IMR-90 (cell line): ENCODE results near the gene FLII. TPM values are rescaled to one million over a fixed set of nuclear protein-coding genes. Genes with fewer than 3 reads are reported as not detected.

ENCODE experiments used
- ATAC-seq: fragments of 200-7000 bp; cut with Tn5 transposase; 2 replicates; pipeline ENCODE4 v1.9.1; 2020; ENCODE audit warnings: low read depth, mild to moderate bottlenecking, moderate library complexity
- BruUV-seq: library from RNA; stranded (reverse); fragments of 400-500 nt; replicated peaks from 2 replicates; lab custom pipeline; 2021; lab: Mats Ljungman, UMichigan
- CTCF ChIA-PET: fragments of 300-600 bp; formaldehyde crosslinking; extraction: SDS; loops from one replicate; lab custom pipeline; 2021; ENCODE audit warnings: antibody characterized with exemption; lab: Yijun Ruan, JAX
- POLR2A ChIA-PET: fragments of 300-600 bp; sonication (Branson Sonifier 250); formaldehyde crosslinking; loops from one replicate; lab custom pipeline; 2022; ENCODE audit warnings: antibody characterized with exemption; ENCODE audit not compliant: unreplicated experiment; lab: Charles Lee
- DNase-seq: peaks from one replicate; pipeline ENCODE4 v3.0.0; 2013
- H2AFZ ChIP-seq: replicated peaks from 2 replicates; pipeline ENCODE3; 2013; ENCODE audit warnings: low read length, mild to moderate bottlenecking; ENCODE audit not compliant: poor library complexity
- H2AK5ac ChIP-seq: 2 replicates; pipeline ENCODE4 v1.6.1; 2013; ENCODE audit warnings: low read depth, low read length, inconsistent platforms
- H2AK9ac ChIP-seq: replicated peaks from 2 replicates; pipeline ENCODE3; 2013; ENCODE audit warnings: mild to moderate bottlenecking, low read depth, low read length, moderate library complexity; ENCODE audit not compliant: poor library complexity
- H2BK120ac ChIP-seq: 2 replicates; pipeline ENCODE4 v1.6.1; 2013; ENCODE audit warnings: low read depth, low read length, inconsistent platforms
- H2BK15ac ChIP-seq: 3 replicates; pipeline ENCODE4 v1.6.1; 2013; ENCODE audit warnings: low read depth, low read length, inconsistent platforms
- H2BK20ac ChIP-seq: 2 replicates; pipeline ENCODE4 v1.6.1; 2013; ENCODE audit warnings: low read depth, mild to moderate bottlenecking, inconsistent platforms, low read length, moderate library complexity
- H2BK5ac ChIP-seq: 2 replicates; pipeline ENCODE4 v1.6.1; 2013; ENCODE audit warnings: mild to moderate bottlenecking, low read depth, low read length, inconsistent platforms; ENCODE audit not compliant: poor library complexity, severe bottlenecking
- H3K14ac ChIP-seq: replicated peaks from 2 replicates; pipeline ENCODE4 v1.6.1; 2013; ENCODE audit warnings: low read depth, low read length, inconsistent platforms
- H3K18ac ChIP-seq: 2 replicates; pipeline ENCODE4 v1.6.1; 2013; ENCODE audit warnings: low read depth, low read length, control low read depth
- H3K23ac ChIP-seq: 2 replicates; pipeline ENCODE4 v1.6.1; 2013; ENCODE audit warnings: low read depth, low read length, inconsistent platforms
- H3K27ac ChIP-seq: 2 replicates; pipeline ENCODE4 v1.5.1; 2013; ENCODE audit warnings: mild to moderate bottlenecking, control low read depth, low read length; ENCODE audit not compliant: insufficient read depth
- H3K27me3 ChIP-seq: 2 replicates; pipeline ENCODE4 v1.6.1; 2013; ENCODE audit warnings: low read length; ENCODE audit not compliant: control insufficient read depth, insufficient read depth
- H3K36me3 ChIP-seq: 2 replicates; pipeline ENCODE4 v1.6.1; 2013; ENCODE audit warnings: low read length, mixed read lengths; ENCODE audit not compliant: control insufficient read depth, insufficient read depth
- H3K4ac ChIP-seq: 2 replicates; pipeline ENCODE4 v1.6.1; 2013; ENCODE audit warnings: low read depth, low read length, inconsistent platforms
- H3K4me1 ChIP-seq: 2 replicates; pipeline ENCODE4 v1.6.1; 2013; ENCODE audit warnings: low read length, mixed read lengths; ENCODE audit not compliant: control insufficient read depth, insufficient read depth
- H3K4me2 ChIP-seq: 2 replicates; pipeline ENCODE4 v1.6.1; 2013; ENCODE audit warnings: low read depth, mild to moderate bottlenecking, control low read depth, low read length, moderate library complexity
- H3K4me3 ChIP-seq: 2 replicates; pipeline ENCODE4 v1.5.1; 2013; ENCODE audit warnings: low read depth, mild to moderate bottlenecking, control low read depth, low read length, moderate library complexity; ENCODE audit not compliant: insufficient read depth
- H3K56ac ChIP-seq: 2 replicates; pipeline ENCODE4 v1.6.1; 2013; ENCODE audit warnings: low read length, inconsistent platforms; ENCODE audit not compliant: insufficient read depth; ENCODE audit errors: extremely low read depth
- H3K79me1 ChIP-seq, 2 experiments: 2 replicates each; pipeline ENCODE4 v1.6.1; 2013; ENCODE audit warnings: low read length in 2 of 2, inconsistent platforms in 1 of 2, low read depth in 1 of 2
- H3K9ac ChIP-seq: 2 replicates; pipeline ENCODE4 v1.6.1; 2013; ENCODE audit warnings: low read depth, low read length, control low read depth
- H3K9me1 ChIP-seq: 2 replicates; pipeline ENCODE4 v1.6.1; 2013; ENCODE audit warnings: low read length, inconsistent platforms; ENCODE audit not compliant: insufficient read depth
- H3K9me3 ChIP-seq: 2 replicates; pipeline ENCODE4 v1.6.1; 2013; ENCODE audit warnings: low read length; ENCODE audit not compliant: control insufficient read depth, insufficient read depth
- H4K20me1 ChIP-seq: 2 replicates; pipeline ENCODE4 v1.6.1; 2013; ENCODE audit warnings: low read length, inconsistent platforms; ENCODE audit not compliant: insufficient read depth
- H4K5ac ChIP-seq: 2 replicates; pipeline ENCODE4 v1.6.1; 2013; ENCODE audit warnings: mild to moderate bottlenecking, low read depth, low read length, control low read depth
- H4K8ac ChIP-seq, 2 experiments: 2 replicates each; pipeline ENCODE4 v1.6.1; 2013; ENCODE audit warnings: low read depth in 2 of 2, low read length in 2 of 2, control low read depth in 1 of 2, inconsistent platforms in 1 of 2
- H4K91ac ChIP-seq: 2 replicates; pipeline ENCODE4 v1.6.1; 2013; ENCODE audit warnings: low read depth, low read length, inconsistent platforms; ENCODE audit not compliant: insufficient read depth
- CEBPB ChIP-seq: IDR thresholded peaks from 2 replicates; pipeline ENCODE4 v1.6.1; 2012; ENCODE audit warnings: low read depth, low read length, improper control_type of control experiment
- CHD1 ChIP-seq: IDR thresholded peaks from 2 replicates; pipeline ENCODE4 v1.6.1; 2012; ENCODE audit warnings: low read depth, low read length, improper control_type of control experiment
- CTCF ChIP-seq: conservative IDR thresholded peaks from 2 replicates; pipeline ENCODE4 v1.5.1; 2012; ENCODE audit warnings: mild to moderate bottlenecking, low read depth, low read length, improper control_type of control experiment
- ELK1 ChIP-seq: fragments of 150-350 bp; IDR thresholded peaks from 2 replicates; pipeline ENCODE4 v1.6.1; 2016; ENCODE audit warnings: low read depth, mild to moderate bottlenecking, low read length, moderate library complexity, borderline replicate concordance
- FOS ChIP-seq: fragments of 150-350 bp; IDR thresholded peaks from 2 replicates; pipeline ENCODE4 v1.6.1; 2016; ENCODE audit warnings: low read depth, low read length
- MAFK ChIP-seq: IDR thresholded peaks from 2 replicates; pipeline ENCODE4 v1.6.1; 2012; ENCODE audit warnings: low read depth, low read length, improper control_type of control experiment
- MAZ ChIP-seq: IDR thresholded peaks from 2 replicates; pipeline ENCODE4 v1.6.1; 2012; ENCODE audit warnings: low read depth, mild to moderate bottlenecking, low read length, improper control_type of control experiment, moderate library complexity, borderline replicate concordance
- MXI1 ChIP-seq: IDR thresholded peaks from 2 replicates; pipeline ENCODE4 v1.6.1; 2012; ENCODE audit warnings: low read depth, mild to moderate bottlenecking, low read length, moderate library complexity, borderline replicate concordance
- RAD21 ChIP-seq: IDR thresholded peaks from 2 replicates; pipeline ENCODE4 v1.6.1; 2012; ENCODE audit warnings: low read length, improper control_type of control experiment
- RCOR1 ChIP-seq: IDR thresholded peaks from 2 replicates; pipeline ENCODE4 v1.6.1; 2012; ENCODE audit warnings: mild to moderate bottlenecking, low read length, improper control_type of control experiment; ENCODE audit not compliant: insufficient replicate concordance
- RFX5 ChIP-seq: IDR thresholded peaks from 2 replicates; pipeline ENCODE4 v1.8.0; 2012; ENCODE audit warnings: low read depth, mild to moderate bottlenecking, low read length, moderate library complexity
- SMC3 ChIP-seq: fragments of 150-350 bp; IDR thresholded peaks from 2 replicates; pipeline ENCODE4 v1.6.1; 2016; ENCODE audit warnings: low read depth, mild to moderate bottlenecking, antibody characterized with exemption, low read length, moderate library complexity
- USF2 ChIP-seq: fragments of 150-350 bp; IDR thresholded peaks from 2 replicates; pipeline ENCODE4 v1.6.1; 2017; ENCODE audit warnings: mild to moderate bottlenecking, antibody characterized with exemption, low read length, low read depth
- WGBS, 2 experiments: methylation state at CpG; one replicate each; pipeline versions ENCODE4 v1.1.5 to v1.1.7; 2013; ENCODE audit warnings: missing lambda C conversion rate in 2 of 2; ENCODE audit not compliant: insufficient read length in 1 of 2; ENCODE audit errors: extremely low coverage in 2 of 2; 5-methylcytosine and 5-hydroxymethylcytosine counted together
- dilution Hi-C: fragments of 300-500 bp; cut with HindIII; formaldehyde crosslinking; loops from one replicate; pipeline ENCODE4 v1.14.3; 2018; ENCODE audit warnings: low sequenced_read_pairs; ENCODE audit not compliant: unreplicated experiment
- in situ Hi-C: fragments of 300-500 bp; cut with MboI; formaldehyde crosslinking; loops from 3 replicates; pipeline ENCODE4 v1.14.3; 2019; ENCODE audit warnings: low sequenced_read_pairs, inconsistent platforms, mixed read lengths
- intact Hi-C: fragments of 100-400 bp; cut with micrococcal nuclease; formaldehyde crosslinking; loops from 2 replicates; pipeline ENCODE4 v1.10.0; 2022
- polyA plus RNA-seq, 3 experiments: library from polyadenylated mRNA; depleted of rRNA; stranded (reverse); fragments of >200 nt; gene quantifications; 2 replicates each; pipeline ENCODE4 v1.2.3, GENCODE V29; 2012; ENCODE audit warnings: low replicate concordance in 1 of 3
- total RNA-seq: library from RNA; depleted of rRNA; stranded (reverse); fragments of >200 nt; gene quantifications from 2 replicates; pipeline ENCODE4 v1.2.3, GENCODE V29; 2012

Gene FLII
- total and polyA plus RNA-seq, 2 of the 4 experiments (the other 2 are of a cell fraction): 263 to 290 TPM

- H2AK9ac ChIP-seq: peak overlapping the region; percentile 52
- POLR2A ChIA-PET: no interaction called here
Observed at GRCh38 chr17:18246880-18247612, 11.5 kb downstream of the FLII start.

More at GRCh38 chr17:18246880-18247612, 11.5 kb downstream of the FLII start:
- Histone ChIP-seq H3K9me3 (no peaks in the 10 kb centered on the region), H2AK5ac (0 out of 2 replicates have a peak overlapping the region, but pooled peaks have one; percentile 52), H3K27me3 (no peaks in the 10 kb centered on the region), H3K4ac (no peak overlapping the region), H3K23ac (no peak overlapping the region), H3K9me1 (peaks cover 3% of the 10 kb centered on the region), H4K5ac (no peak overlapping the region), H2BK5ac (no peak overlapping the region), H4K8ac (no peak overlapping the region), H3K18ac (no peak overlapping the region), H3K79me1 (peaks cover 3 to 26% of the 10 kb centered on the region in 2 experiments; a peak in 2 of 4 replicates), H3K4me2 (no peak overlapping the region), H4K91ac (no peak overlapping the region), H3K4me3 (no peak overlapping the region), H3K56ac (no peak overlapping the region), H2BK15ac (no peak overlapping the region), H2AFZ (peak overlapping the region; percentile 41), H4K20me1 (peaks cover 35% of the 10 kb centered on the region), H3K36me3 (peaks cover 83% of the 10 kb centered on the region), H3K9ac (no peak overlapping the region), H3K14ac (no peak overlapping the region), H3K4me1 (no peaks in the 10 kb centered on the region), H2BK20ac (no peak overlapping the region), H2BK120ac (no peak overlapping the region), H3K27ac (no peak overlapping the region)
- dilution Hi-C loops: no loop called here
- in situ Hi-C loops: no loop called here
- no TSS peak for BruUV-seq
- peak; percentile 8 for DNase-seq
- peak; percentile 36; the same call in 1 of the 2 replicates for ATAC-seq
- TF ChIP-seq USF2 (no peak), RCOR1 (no peak), CHD1 (no peak), RFX5 (no peak), MXI1 (no peak), SMC3 (no peak), RAD21 (no peak), MAFK (no peak), MAZ (no peak), CEBPB (no peak), FOS (no peak), ELK1 (no peak), CTCF (no peak)
- WGBS, 2 experiments: 56% methylated on average over 7 of the region's 46 CpGs; no CpG with 5 or more reads in 1 of the 2 experiments
- intact Hi-C loops: no loop called here
- CTCF ChIA-PET: no interaction called here
